ENCODE measurements around the gene KLF7. TPM values are rescaled to one million over a fixed set of nuclear protein-coding genes. Genes with fewer than 3 reads are reported as not detected.

The KLF7 gene
- total RNA-seq, 1 experiment from 2014 or later: 32.2 TPM

DNA sequence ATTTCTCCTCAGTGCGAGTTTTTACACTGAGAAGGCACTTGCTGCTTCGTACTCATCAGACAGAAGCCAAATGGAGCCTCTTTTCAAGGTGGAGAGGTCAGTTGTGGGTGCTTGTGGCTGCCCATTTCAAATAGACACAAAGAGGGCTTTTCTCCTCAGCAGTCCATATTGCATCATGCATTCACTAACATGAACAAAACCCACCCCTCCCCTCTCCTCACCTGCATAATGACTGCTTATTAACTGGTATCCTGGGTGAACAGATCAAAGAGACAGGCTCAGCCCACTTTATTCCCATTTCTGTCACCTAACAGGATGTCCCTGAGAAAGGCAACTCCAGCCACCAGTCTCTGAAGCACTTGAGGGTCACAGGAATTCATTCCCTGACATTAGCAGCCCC, 28.9 kb downstream of the KLF7 start:
- peak overlapping the region; percentile 3 for H4K91ac ChIP-seq (ENCODE audit: insufficient read length, low read depth, low read length)
- Mint-ChIP-seq H3K4me3 (no peak overlapping the region), H3K27ac (peak overlapping the region in 2 of 3 experiments; percentile 20 to 74; a peak in 2 of 7 replicates), H3K27me3 (ENCODE audit: low read depth) (no peaks in the 10 kb centered on the region), H3K36me3 (ENCODE audit: insufficient read depth in 1 of 3, low read depth in 3 of 3) (peaks cover 2 to 12% (median 3%) of the 10 kb centered on the region in 3 experiments; a peak in 6 of 7 replicates), H3K4me1 (peaks cover 57 to 87% of the 10 kb centered on the region in 2 experiments), H3K9me3 (no peaks in the 10 kb centered on the region; a peak in 2 of 5 replicates)
- no peak overlapping the region for H3K4me2 ChIP-seq (ENCODE audit: insufficient read depth, insufficient read length, low read length)
- H2BK15ac ChIP-seq (ENCODE audit: low read depth, low read length): no peak overlapping the region
- no peak overlapping the region for H2BK12ac ChIP-seq (ENCODE audit: insufficient read length, low read depth, low read length)
- no peak overlapping the region for H3K23ac ChIP-seq (ENCODE audit: insufficient read length, low read depth, low read length)
- WGBS (ENCODE audit: extremely low coverage, insufficient read length, low lambda C conversion rate): no CpG with 5 or more reads among the region's 2 CpGs
- no peak overlapping the region for H2BK20ac ChIP-seq (ENCODE audit: low read depth, low read length, poor library complexity, severe bottlenecking)
- no peak overlapping the region for H2BK5ac ChIP-seq (ENCODE audit: insufficient read length, low read length)
- H3K9ac ChIP-seq (ENCODE audit: extremely low read depth, insufficient read length, low read length): no peak overlapping the region
- H3K27ac ChIP-seq (ENCODE audit: insufficient read length, low read depth, low read length): no peak overlapping the region
- DNase-seq: no peak
- no peak overlapping the region for H3T11ph ChIP-seq (ENCODE audit: low read length)
- no peak overlapping the region for H3K56ac ChIP-seq (ENCODE audit: insufficient read length, low read depth, low read length)
- H3K27me3 ChIP-seq (ENCODE audit: insufficient read depth, low read length): no peaks in the 10 kb centered on the region
- H4K8ac ChIP-seq (replicated peaks; ENCODE audit: insufficient read length, low read depth, low read length): no peak overlapping the region
- H3K79me2 ChIP-seq (ENCODE audit: insufficient read depth, low read length): peaks cover 6% of the 10 kb centered on the region
- H3K14ac ChIP-seq (ENCODE audit: insufficient read depth, low read length): no peak overlapping the region
- no peak overlapping the region for H3K18ac ChIP-seq (ENCODE audit: insufficient read length, low read depth, low read length)
- no peak overlapping the region for H2AK5ac ChIP-seq (ENCODE audit: insufficient read length, low read length)
- no peaks in the 10 kb centered on the region for H3K79me1 ChIP-seq (ENCODE audit: insufficient read depth, low read depth, low read length, poor library complexity, severe bottlenecking)
- H3K23me2 ChIP-seq (ENCODE audit: insufficient read length, low read depth, low read length, poor library complexity, severe bottlenecking): no peaks in the 10 kb centered on the region
- no peak overlapping the region for H2AFZ ChIP-seq (ENCODE audit: low read length)
- no peak overlapping the region for H3K4ac ChIP-seq (ENCODE audit: low read depth, low read length)
- H4K20me1 ChIP-seq (ENCODE audit: control insufficient read depth, insufficient read depth, insufficient read length): no peaks in the 10 kb centered on the region
- no peaks in the 10 kb centered on the region for H3K9me3 ChIP-seq (ENCODE audit: control insufficient read depth, low read depth, low read length)
- no peak overlapping the region for H4K5ac ChIP-seq (ENCODE audit: insufficient read length, low read depth, low read length)
- TF ChIP-seq, protein P1, sequence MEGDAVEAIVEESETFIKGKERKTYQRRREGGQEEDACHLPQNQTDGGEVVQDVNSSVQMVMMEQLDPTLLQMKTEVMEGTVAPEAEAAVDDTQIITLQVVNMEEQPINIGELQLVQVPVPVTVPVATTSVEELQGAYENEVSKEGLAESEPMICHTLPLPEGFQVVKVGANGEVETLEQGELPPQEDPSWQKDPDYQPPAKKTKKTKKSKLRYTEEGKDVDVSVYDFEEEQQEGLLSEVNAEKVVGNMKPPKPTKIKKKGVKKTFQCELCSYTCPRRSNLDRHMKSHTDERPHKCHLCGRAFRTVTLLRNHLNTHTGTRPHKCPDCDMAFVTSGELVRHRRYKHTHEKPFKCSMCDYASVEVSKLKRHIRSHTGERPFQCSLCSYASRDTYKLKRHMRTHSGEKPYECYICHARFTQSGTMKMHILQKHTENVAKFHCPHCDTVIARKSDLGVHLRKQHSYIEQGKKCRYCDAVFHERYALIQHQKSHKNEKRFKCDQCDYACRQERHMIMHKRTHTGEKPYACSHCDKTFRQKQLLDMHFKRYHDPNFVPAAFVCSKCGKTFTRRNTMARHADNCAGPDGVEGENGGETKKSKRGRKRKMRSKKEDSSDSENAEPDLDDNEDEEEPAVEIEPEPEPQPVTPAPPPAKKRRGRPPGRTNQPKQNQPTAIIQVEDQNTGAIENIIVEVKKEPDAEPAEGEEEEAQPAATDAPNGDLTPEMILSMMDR (conservative IDR thresholded peaks at IDR 0.05): no peak
- peaks cover 11% of the 10 kb centered on the region; the same call in 1 of the 2 replicates for H3K4me1 ChIP-seq (ENCODE audit: insufficient read depth, low read length)
- H2BK120ac ChIP-seq (ENCODE audit: low read depth, low read length, poor library complexity, severe bottlenecking): no peak overlapping the region
